Activated T-helper 17 cell treated with anti-CD3 and anti-CD28 coated beads, Interleukin-2, amount 50 U/mL, for 72 hours (primary cell): ENCODE results near the gene FBXL20. TPM values are rescaled to one million over a fixed set of nuclear protein-coding genes. Genes with fewer than 3 reads are reported as not detected.
"Not testable (repeated sequence)": the region's sequence is repeated elsewhere in the genome, so short reads cannot be mapped to it uniquely, and the experiment has no call there.

Experiments
- ATAC-seq: fragments of 150-1000 bp; cut with Tn5 transposase; replicated peaks from 2 replicates; pipeline ENCODE4 v1.10.0; 2021; ENCODE audit warnings: mild to moderate bottlenecking, moderate library complexity
- H3K27ac Mint-ChIP-seq: one replicate; pipeline ENCODE4 v1.8.0; 2022; ENCODE audit warnings: mixed read lengths
- H3K27me3 Mint-ChIP-seq: one replicate; pipeline ENCODE4 v1.8.0; 2022; ENCODE audit warnings: mixed read lengths
- H3K36me3 Mint-ChIP-seq: one replicate; pipeline ENCODE4 v1.8.0; 2022; ENCODE audit warnings: low read depth, mild to moderate bottlenecking, mixed read lengths
- H3K4me1 Mint-ChIP-seq: one replicate; pipeline ENCODE4 v1.8.0; 2022; ENCODE audit warnings: mixed read lengths
- H3K4me3 Mint-ChIP-seq: one replicate; pipeline ENCODE4 v1.8.0; 2022; ENCODE audit warnings: mild to moderate bottlenecking, mixed read lengths
- H3K9me3 Mint-ChIP-seq: one replicate; pipeline ENCODE4 v1.8.0; 2022; ENCODE audit warnings: mixed read lengths
- total RNA-seq, 2 donors: library from RNA; stranded (reverse); gene quantifications; one replicate each; pipeline ENCODE4 v1.2.3, GENCODE V29; 2022

The FBXL20 gene
- total RNA-seq, 2 donors from 2014 or later = 20.2 to 20.7 TPM

- Mint-ChIP-seq H3K9me3 (no peaks in the 10 kb centered on the region), H3K36me3 (no peaks in the 10 kb centered on the region), H3K4me1 (peaks cover 4% of the 10 kb centered on the region), H3K4me3 (no peak overlapping the region), H3K27ac (no peak overlapping the region), H3K27me3 (no peaks in the 10 kb centered on the region)
- ATAC-seq = no peak
Observed at GRCh38 chr17:39360537-39360936, 40.9 kb downstream of the FBXL20 start.

DNA sequence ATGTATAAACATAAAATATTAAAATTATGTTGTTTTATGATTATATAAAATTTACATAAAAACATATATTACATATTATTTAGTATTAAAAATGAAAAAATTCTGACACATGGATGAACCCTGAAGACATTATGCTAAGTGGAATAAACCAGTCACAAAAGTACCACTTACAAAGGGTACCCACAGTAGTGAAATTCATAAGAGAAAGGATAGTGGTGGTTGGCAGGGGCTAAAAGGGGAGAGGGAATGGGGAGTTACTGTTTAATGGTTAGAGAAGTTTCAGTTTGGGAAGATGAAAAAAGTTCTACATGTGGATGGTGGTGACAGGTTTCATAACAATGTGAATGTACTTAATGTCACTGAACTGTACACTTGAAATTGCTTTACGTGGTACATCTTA is 41.4 kb downstream of the FBXL20 start:
- Mint-ChIP-seq H3K36me3 (no peaks in the 10 kb centered on the region), H3K27ac (no peak overlapping the region)
- no peak for ATAC-seq

DNA sequence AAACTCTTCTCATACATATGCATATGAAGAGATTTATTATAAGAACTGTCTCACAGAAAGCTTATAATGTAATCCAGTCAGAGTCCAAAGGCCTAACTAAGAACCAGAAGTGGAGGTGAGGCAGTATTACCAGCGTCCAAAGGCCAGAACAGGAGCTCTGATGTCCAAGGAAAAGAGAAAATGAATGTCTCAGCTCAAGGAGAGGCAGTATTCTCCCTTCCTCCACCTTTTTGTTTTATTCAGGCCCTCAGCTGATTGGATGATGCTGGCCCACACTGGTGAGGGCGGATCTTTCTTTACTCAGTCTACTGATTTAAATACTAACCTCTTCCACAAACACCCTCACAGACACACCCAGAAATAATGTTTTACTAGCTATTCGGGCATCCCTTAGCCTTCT is 43.4 kb downstream of the FBXL20 start:
- no peak overlapping the region for H3K4me3 Mint-ChIP-seq
- peaks cover 4% of the 10 kb centered on the region for H3K4me1 Mint-ChIP-seq
- H3K27ac Mint-ChIP-seq = no peak overlapping the region
- H3K36me3 Mint-ChIP-seq = no peaks in the 10 kb centered on the region
- ATAC-seq = no peak
- H3K9me3 Mint-ChIP-seq = no peaks in the 10 kb centered on the region
- no peaks in the 10 kb centered on the region for H3K27me3 Mint-ChIP-seq

More for the DNA sequence above, 41.4 kb downstream of the FBXL20 start:
- Mint-ChIP-seq H3K4me1 (peaks cover 4% of the 10 kb centered on the region), H3K27me3 (no peaks in the 10 kb centered on the region), H3K9me3 (no peaks in the 10 kb centered on the region), H3K4me3 (no peak overlapping the region)

GRCh38 chr17:39357488-39357887 is 43.9 kb downstream of the FBXL20 start:
- no peak for ATAC-seq
- Mint-ChIP-seq H3K4me1 (peaks cover 4% of the 10 kb centered on the region), H3K36me3 (no peaks in the 10 kb centered on the region), H3K27me3 (no peaks in the 10 kb centered on the region), H3K27ac (no peak overlapping the region), H3K4me3 (no peak overlapping the region), H3K9me3 (no peaks in the 10 kb centered on the region)

GRCh38 chr17:39352986-39353385 is 48.4 kb downstream of the FBXL20 start:
- Mint-ChIP-seq H3K4me1 (no peaks in the 10 kb centered on the region), H3K27me3 (no peaks in the 10 kb centered on the region), H3K27ac (no peak overlapping the region), H3K4me3 (no peak overlapping the region), H3K9me3 (no peaks in the 10 kb centered on the region), H3K36me3 (no peaks in the 10 kb centered on the region)
- no peak for ATAC-seq

DNA sequence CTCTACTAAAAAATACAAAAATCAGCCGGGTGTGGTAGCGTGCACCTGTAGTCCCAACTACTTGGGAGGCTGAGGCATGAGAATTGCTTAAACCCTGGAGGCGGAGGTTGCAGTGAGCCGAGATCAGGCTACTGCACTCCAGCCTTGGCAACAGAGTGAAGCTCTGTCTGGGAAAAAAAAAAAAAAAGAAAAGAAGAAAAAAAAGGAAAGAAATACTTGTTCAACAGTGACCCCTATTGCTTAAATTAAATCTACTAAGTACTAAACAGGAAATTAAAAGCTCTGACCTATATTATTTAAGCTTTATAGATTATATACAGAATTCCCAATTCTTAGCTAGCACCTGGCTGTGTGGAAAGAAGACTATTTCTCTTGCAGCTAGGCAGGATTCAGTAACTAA is 48.9 kb downstream of the FBXL20 start:
- H3K27me3 Mint-ChIP-seq = no peaks in the 10 kb centered on the region

GRCh38 chr17:39351508-39351907 is 49.9 kb downstream of the FBXL20 start:
- Mint-ChIP-seq H3K4me3 (no peak overlapping the region), H3K27me3 (no peaks in the 10 kb centered on the region), H3K4me1 (no peaks in the 10 kb centered on the region), H3K9me3 (no peaks in the 10 kb centered on the region), H3K27ac (no peak overlapping the region), H3K36me3 (no peaks in the 10 kb centered on the region)
- no peak for ATAC-seq

More for the DNA sequence above, 48.9 kb downstream of the FBXL20 start:
- Mint-ChIP-seq H3K9me3 (no peaks in the 10 kb centered on the region), H3K4me3 (no peak overlapping the region), H3K36me3 (no peaks in the 10 kb centered on the region), H3K27ac (no peak overlapping the region), H3K4me1 (no peaks in the 10 kb centered on the region)
- ATAC-seq = no peak

DNA sequence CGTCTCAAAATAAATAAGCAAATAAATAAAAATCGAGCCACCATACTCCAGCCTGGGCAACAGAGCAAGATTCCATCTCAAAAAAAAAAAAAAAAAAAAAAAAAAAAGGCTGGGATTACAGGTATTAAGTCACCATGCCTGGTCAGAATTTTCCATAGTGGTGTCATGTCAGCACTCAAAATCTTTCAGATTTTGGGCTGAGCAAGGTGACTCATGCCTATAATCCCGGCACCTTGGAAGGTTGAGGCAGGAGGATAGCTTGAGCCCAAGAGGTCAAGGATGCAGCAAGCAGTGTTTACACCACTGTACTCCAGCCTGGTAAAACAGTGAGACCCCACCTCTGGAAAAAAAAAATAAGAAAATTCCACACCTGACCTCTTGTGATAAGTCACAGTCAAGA is 52.2 kb downstream of the FBXL20 start:
- ATAC-seq = no peak
- no peak overlapping the region for H3K27ac Mint-ChIP-seq
- no peaks in the 10 kb centered on the region for H3K27me3 Mint-ChIP-seq
- no peaks in the 10 kb centered on the region for H3K36me3 Mint-ChIP-seq
- H3K4me1 Mint-ChIP-seq = no peaks in the 10 kb centered on the region
- no peak overlapping the region for H3K4me3 Mint-ChIP-seq
- no peaks in the 10 kb centered on the region for H3K9me3 Mint-ChIP-seq

DNA sequence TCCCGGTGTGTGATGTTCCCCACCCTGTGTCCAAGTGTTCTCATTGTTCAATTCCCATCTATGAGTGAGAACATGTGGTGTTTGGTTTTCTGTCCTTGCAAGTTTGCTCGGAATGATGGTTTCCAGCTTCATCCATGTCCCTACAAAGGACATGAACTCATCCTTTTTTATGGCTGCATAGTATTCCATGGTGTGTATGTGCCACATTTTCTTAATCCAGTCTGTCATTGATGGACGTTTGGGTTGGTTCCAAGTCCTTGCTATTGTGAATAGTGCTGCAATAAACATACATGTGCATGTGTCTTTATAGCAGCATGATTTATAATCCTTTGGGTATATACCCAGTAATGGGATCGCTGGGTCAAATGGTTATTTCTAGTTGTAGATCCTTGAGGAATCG is 54.6 kb downstream of the FBXL20 start:
- H3K4me3 Mint-ChIP-seq, H3K27me3 Mint-ChIP-seq: not testable (repeated sequence)

GRCh38 chr17:39341541-39341940 is 59.9 kb downstream of the FBXL20 start:
- H3K9me3 Mint-ChIP-seq = no peaks in the 10 kb centered on the region
- peaks cover 39% of the 10 kb centered on the region for H3K36me3 Mint-ChIP-seq
- H3K4me3 Mint-ChIP-seq = no peak overlapping the region
- H3K27ac Mint-ChIP-seq = no peak overlapping the region
- no peaks in the 10 kb centered on the region for H3K27me3 Mint-ChIP-seq
- no peak for ATAC-seq
- no peaks in the 10 kb centered on the region for H3K4me1 Mint-ChIP-seq

More for the DNA sequence above, 54.6 kb downstream of the FBXL20 start:
- H3K4me1 Mint-ChIP-seq, H3K9me3 Mint-ChIP-seq, H3K27ac Mint-ChIP-seq, ATAC-seq: not testable (repeated sequence)
- peaks cover 12% of the 10 kb centered on the region for H3K36me3 Mint-ChIP-seq

DNA sequence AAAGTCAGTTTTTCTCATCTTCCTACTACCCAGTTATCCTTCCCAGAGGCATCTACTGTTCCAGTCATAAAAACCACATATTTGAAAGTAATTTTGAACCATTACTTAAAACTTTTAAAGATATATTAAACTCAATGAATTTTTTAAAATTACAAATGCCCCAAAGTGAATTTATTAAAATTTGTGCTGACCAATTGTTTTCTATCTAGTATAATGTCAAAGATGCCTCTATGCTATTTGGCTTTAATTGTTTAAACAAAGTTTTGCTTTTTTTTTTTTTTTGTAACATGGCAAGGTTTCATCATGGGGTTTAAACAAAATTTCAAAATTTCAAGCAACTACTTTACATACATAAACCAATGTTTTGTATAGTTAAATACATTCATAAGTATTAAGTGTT is 60.7 kb downstream of the FBXL20 start:
- Mint-ChIP-seq H3K36me3 (peaks cover 45% of the 10 kb centered on the region), H3K4me3 (no peak overlapping the region), H3K9me3 (no peaks in the 10 kb centered on the region), H3K4me1 (no peaks in the 10 kb centered on the region), H3K27ac (no peak overlapping the region), H3K27me3 (no peaks in the 10 kb centered on the region)
- no peak for ATAC-seq

GRCh38 chr17:39339272-39339671 is 62.2 kb downstream of the FBXL20 start:
- Mint-ChIP-seq H3K27me3 (no peaks in the 10 kb centered on the region), H3K4me1 (no peaks in the 10 kb centered on the region)

DNA sequence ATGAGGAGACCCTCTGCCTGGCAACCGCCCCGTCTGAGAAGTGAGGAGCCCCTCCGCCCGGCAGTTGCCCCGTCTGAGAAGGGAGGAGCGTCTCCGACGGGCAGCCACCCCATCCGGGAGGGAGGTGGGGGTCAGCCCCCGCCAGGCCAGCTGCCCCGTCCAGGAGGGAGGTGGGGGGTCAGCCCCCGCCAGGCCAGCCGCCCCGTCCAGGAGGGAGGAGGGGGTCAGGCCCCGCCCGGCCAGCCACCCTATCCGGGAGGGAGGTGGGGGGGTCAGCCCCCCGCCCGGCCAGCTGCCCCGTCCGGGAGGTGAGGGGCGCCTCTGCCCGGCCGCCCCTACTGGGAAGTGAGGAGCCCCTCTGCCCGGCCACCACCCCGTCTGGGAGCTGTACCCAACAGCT is 63.8 kb downstream of the FBXL20 start:
- not testable (repeated sequence) for H3K4me1 Mint-ChIP-seq, ATAC-seq, H3K9me3 Mint-ChIP-seq, H3K27ac Mint-ChIP-seq, H3K27me3 Mint-ChIP-seq, H3K4me3 Mint-ChIP-seq
- peaks cover 39% of the 10 kb centered on the region for H3K36me3 Mint-ChIP-seq

More at GRCh38 chr17:39339272-39339671, 62.2 kb downstream of the FBXL20 start:
- H3K27ac Mint-ChIP-seq = no peak overlapping the region
- no peaks in the 10 kb centered on the region for H3K9me3 Mint-ChIP-seq
- H3K4me3 Mint-ChIP-seq = no peak overlapping the region
- ATAC-seq = no peak
- H3K36me3 Mint-ChIP-seq = peaks cover 45% of the 10 kb centered on the region

DNA sequence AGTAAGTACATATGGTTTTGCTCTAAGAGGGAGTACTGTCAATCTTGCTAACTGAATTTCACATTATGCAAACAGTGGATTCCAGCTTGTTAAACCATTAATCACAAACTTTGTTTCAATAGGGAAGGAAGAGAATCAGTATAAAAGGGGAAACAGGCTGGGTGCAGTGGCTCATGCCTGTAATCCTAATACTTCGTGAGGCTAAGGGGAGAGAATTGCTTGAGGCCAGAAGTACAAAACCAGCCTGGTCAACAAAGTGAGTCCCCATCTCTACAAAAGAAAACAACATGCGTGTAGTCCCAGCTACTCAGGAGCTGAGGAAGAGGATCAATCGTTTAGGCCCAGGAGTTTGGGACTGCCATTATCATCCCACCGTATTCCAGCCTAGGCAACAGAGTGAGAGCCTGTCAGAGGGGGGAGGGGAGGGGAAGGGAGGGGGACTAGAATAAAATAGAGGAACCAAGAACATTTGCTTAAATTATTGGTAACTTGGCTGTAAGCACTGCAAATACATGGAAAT is 65.7 kb downstream of the FBXL20 start:
- no peak overlapping the region for H3K27ac Mint-ChIP-seq
- no peaks in the 10 kb centered on the region for H3K27me3 Mint-ChIP-seq
- peaks cover 23% of the 10 kb centered on the region for H3K36me3 Mint-ChIP-seq
- H3K4me3 Mint-ChIP-seq = no peak overlapping the region
- no peaks in the 10 kb centered on the region for H3K9me3 Mint-ChIP-seq
- no peak for ATAC-seq
- H3K4me1 Mint-ChIP-seq = no peaks in the 10 kb centered on the region

DNA sequence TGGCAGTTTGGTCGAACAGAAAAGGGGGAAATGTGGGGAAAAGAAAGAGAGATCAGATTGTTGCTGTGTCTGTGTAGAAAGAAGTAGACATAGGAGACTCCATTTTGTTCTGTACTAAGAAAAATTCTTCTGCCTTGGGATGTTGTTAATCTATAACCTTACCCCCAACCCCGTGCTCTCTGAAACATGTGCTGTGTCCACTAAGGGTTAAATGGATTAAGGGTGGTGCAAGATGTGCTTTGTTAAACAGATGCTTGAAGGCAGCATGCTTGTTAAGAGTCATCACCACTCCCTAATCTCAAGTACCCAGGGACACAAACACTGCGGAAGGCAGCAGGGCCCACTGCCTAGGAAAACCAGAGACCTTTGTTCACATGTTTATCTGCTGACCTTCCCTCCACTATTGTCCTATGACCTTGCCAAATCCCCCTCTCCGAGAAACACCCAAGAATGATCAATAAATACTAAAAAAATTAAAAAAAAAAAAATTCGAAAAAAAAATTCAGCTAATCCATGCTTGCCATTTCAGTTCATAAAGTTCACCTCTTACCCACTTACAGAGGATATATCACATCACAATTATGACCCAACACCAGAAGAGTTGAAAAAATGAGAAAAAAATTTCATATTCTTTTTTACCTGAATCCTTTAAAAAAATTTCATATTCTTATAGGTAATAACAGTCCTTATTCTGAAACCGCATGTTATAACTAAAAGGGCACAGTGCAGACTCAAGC is 67.2 kb downstream of the FBXL20 start:
- peaks cover 13% of the 10 kb centered on the region for H3K36me3 Mint-ChIP-seq
- H3K27me3 Mint-ChIP-seq, H3K4me1 Mint-ChIP-seq, H3K4me3 Mint-ChIP-seq, ATAC-seq, H3K9me3 Mint-ChIP-seq, H3K27ac Mint-ChIP-seq: not testable (repeated sequence)
